Mesothelial cell of epicardium (in vitro differentiated cells): ENCODE data around the gene ADARB1. TPM values are rescaled to one million over a fixed set of nuclear protein-coding genes. Genes with fewer than 3 reads are reported as not detected.
A peak's percentile ranks its signal among the peaks of the same experiment; 100 is the strongest.

Experiments used
- DNase-seq, 2 experiments: peaks; one replicate each; pipeline ENCODE4 v3.0.0; 2021; ENCODE audit warnings: low spot score in 2 of 2; ENCODE audit not compliant: unreplicated experiment in 2 of 2
- H3K27ac Mint-ChIP-seq: 2 replicates; pipeline ENCODE4 v1.8.0; 2021; ENCODE audit warnings: mixed read lengths
- H3K27me3 Mint-ChIP-seq: 2 replicates; pipeline ENCODE4 v1.8.0; 2021; ENCODE audit warnings: low read depth, mixed read lengths
- H3K36me3 Mint-ChIP-seq: 2 replicates; pipeline ENCODE4 v1.8.0; 2021; ENCODE audit warnings: mixed read lengths
- H3K4me1 Mint-ChIP-seq: 2 replicates; pipeline ENCODE4 v1.8.0; 2021; ENCODE audit warnings: mixed read lengths
- H3K4me3 Mint-ChIP-seq: 2 replicates; pipeline ENCODE4 v1.8.0; 2021; ENCODE audit warnings: mild to moderate bottlenecking, moderate library complexity, mixed read lengths
- H3K9me3 Mint-ChIP-seq: 2 replicates; pipeline ENCODE4 v1.8.0; 2021; ENCODE audit warnings: mixed read lengths
- CTCF ChIP-seq: fragments of 200-600 bp; sonication (generic); IDR thresholded peaks from one replicate; pipeline ENCODE4 v1.5.0; 2021; ENCODE audit warnings: antibody characterized with exemption; ENCODE audit not compliant: unreplicated experiment
- total RNA-seq: library from RNA; stranded (reverse); gene quantifications from 3 replicates; pipeline ENCODE4 v1.2.1, GENCODE V29; 2021

Gene ADARB1
- total RNA-seq, 1 donor from 2014 or later = 26.5 TPM

GRCh38 chr21:45225741-45226327, 151.5 kb downstream of the ADARB1 start:
- DNase-seq = no peak
- Mint-ChIP-seq H3K9me3 (no peaks in the 10 kb centered on the region), H3K36me3 (peaks cover 5% of the 10 kb centered on the region), H3K27ac (no peak overlapping the region), H3K27me3 (no peaks in the 10 kb centered on the region), H3K4me3 (no peak overlapping the region), H3K4me1 (peaks cover 6% of the 10 kb centered on the region)
- TF ChIP-seq CTCF = no peak

- TF ChIP-seq CTCF = no peak
- H3K4me3 Mint-ChIP-seq = no peak overlapping the region
- no peaks in the 10 kb centered on the region for H3K9me3 Mint-ChIP-seq
- no peak for DNase-seq
- H3K4me1 Mint-ChIP-seq = peaks cover 6% of the 10 kb centered on the region
- H3K27me3 Mint-ChIP-seq = no peaks in the 10 kb centered on the region
- no peaks in the 10 kb centered on the region for H3K36me3 Mint-ChIP-seq
- no peak overlapping the region for H3K27ac Mint-ChIP-seq
Observed at GRCh38 chr21:45226540-45227326, 152.4 kb downstream of the ADARB1 start.

GRCh38 chr21:45227735-45228134, 153.4 kb downstream of the ADARB1 start:
- no peaks in the 10 kb centered on the region for H3K9me3 Mint-ChIP-seq
- peaks cover 6% of the 10 kb centered on the region for H3K4me1 Mint-ChIP-seq
- no peak overlapping the region for H3K4me3 Mint-ChIP-seq
- H3K36me3 Mint-ChIP-seq = no peaks in the 10 kb centered on the region
- no peak for TF ChIP-seq CTCF
- H3K27ac Mint-ChIP-seq = peak overlapping the region; percentile 8
- H3K27me3 Mint-ChIP-seq = no peaks in the 10 kb centered on the region
- DNase-seq = no peak

DNA sequence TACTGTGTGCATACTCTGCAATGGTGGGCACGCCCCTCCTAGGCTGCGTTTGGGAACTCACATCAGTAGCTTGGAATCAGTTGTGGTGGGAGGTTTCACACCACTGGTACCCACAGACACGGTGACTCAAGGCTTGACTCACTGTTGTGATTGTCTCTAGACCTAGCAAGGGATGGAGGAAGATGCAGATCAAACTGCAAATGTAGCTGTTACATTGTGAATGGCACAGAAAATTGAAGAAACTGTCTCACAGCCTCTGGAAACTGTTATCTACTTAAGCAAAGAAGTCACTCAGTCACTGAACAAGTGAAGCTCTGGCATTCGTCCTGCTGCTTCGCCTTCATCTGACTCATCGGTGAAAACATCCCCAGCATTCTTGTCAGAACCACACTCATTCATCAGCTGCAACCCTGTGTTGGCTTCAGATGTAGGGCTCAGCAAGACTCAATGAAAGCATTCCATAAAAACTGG, 153.8 kb downstream of the ADARB1 start:
- Mint-ChIP-seq H3K4me1 (peaks cover 6% of the 10 kb centered on the region), H3K27me3 (no peaks in the 10 kb centered on the region), H3K4me3 (no peak overlapping the region), H3K36me3 (no peaks in the 10 kb centered on the region), H3K27ac (peak overlapping the region; percentile 65), H3K9me3 (no peaks in the 10 kb centered on the region)
- DNase-seq = no peak
- TF ChIP-seq CTCF = no peak

DNA sequence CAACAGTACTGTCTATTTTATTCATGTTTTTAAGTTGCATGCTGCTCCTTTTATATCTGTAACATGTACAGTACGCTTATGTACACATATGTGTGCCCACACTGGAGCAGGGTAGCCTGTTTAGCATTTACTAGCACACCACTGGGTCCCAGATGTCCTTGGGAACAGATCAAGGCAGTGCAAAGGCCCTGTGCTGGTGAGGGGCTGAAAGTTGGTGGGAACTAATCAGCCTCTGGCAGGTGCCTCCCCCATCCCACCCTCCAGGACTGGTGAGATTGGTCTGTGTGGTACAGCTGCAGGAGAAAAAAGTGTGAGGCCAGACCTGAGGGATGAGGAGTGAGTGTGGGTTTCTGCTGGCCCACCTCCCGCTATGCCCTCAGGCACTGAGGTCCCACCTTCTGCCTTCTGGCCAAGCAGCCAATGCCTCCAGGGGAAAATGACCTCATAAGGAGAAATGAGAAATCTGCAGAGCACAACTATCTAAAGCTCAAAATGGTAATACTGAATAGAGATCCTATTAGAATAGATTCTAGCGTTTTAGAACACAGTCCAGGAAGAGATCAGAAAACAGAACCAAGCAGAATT, 154.4 kb downstream of the ADARB1 start:
- no peaks in the 10 kb centered on the region for H3K36me3 Mint-ChIP-seq
- H3K27ac Mint-ChIP-seq = no peak overlapping the region
- peaks cover 6% of the 10 kb centered on the region for H3K4me1 Mint-ChIP-seq
- no peak overlapping the region for H3K4me3 Mint-ChIP-seq
- no peak for TF ChIP-seq CTCF
- no peaks in the 10 kb centered on the region for H3K27me3 Mint-ChIP-seq
- no peak for DNase-seq
- H3K9me3 Mint-ChIP-seq = no peaks in the 10 kb centered on the region
